K562 (cell line): ENCODE data around the gene GYS1. TPM values are rescaled to one million over a fixed set of nuclear protein-coding genes. Genes with fewer than 3 reads are reported as not detected.

Source experiments
- ARID1B ChIP-seq: fragments of 450-650 bp; IDR thresholded peaks from 2 replicates; pipeline ENCODE4 v1.6.1; 2016; ENCODE audit warnings: antibody characterized with exemption, mild to moderate bottlenecking, inconsistent platforms
- CBFB ChIP-seq: sonication (generic); formaldehyde crosslinking; IDR thresholded peaks from 2 replicates; pipeline ENCODE4 v1.4.0; 2020; ENCODE audit warnings: mild to moderate bottlenecking, missing genetic modification reagents
- CBX8 ChIP-seq: fragments of 200-600 bp; sonication (generic); IDR thresholded peaks from 2 replicates; pipeline ENCODE4 v1.6.1; 2012; ENCODE audit warnings: borderline replicate concordance, mixed run types, low read depth, mild to moderate bottlenecking, moderate library complexity, mixed read lengths, low read length, control low read depth, inconsistent platforms; ENCODE audit not compliant: poor library complexity, severe bottlenecking; ENCODE audit errors: extremely low read depth
- CHCHD3 ChIP-seq: fragments of 250-450 bp; sonication (Bioruptor Pico); IDR thresholded peaks from 2 replicates; pipeline ENCODE4 v2.1.2; 2022; ENCODE audit warnings: mild to moderate bottlenecking
- CHD2 ChIP-seq: IDR thresholded peaks from 2 replicates; pipeline ENCODE4 v1.6.1; 2011; ENCODE audit warnings: low read depth, low read length
- CSDE1 ChIP-seq, 2 experiments: fragments of 450-650 bp; IDR thresholded peaks; 2 replicates each; pipeline ENCODE4 v1.6.1; 2016; ENCODE audit warnings: mild to moderate bottlenecking in 1 of 2
- ETV6 ChIP-seq, 3 experiments: fragments of 150-350 bp in 1 of 3; sonication (generic) in 1 of 3; formaldehyde crosslinking in 1 of 3; IDR thresholded peaks; 2 replicates each; pipeline versions ENCODE4 v1.6.1 to v1.8.0; 2014 to 2022; ENCODE audit warnings: borderline replicate concordance in 2 of 3, low read depth in 2 of 3, antibody characterized with exemption in 1 of 3, low read length in 1 of 3, mild to moderate bottlenecking in 1 of 3, missing genetic modification reagents in 1 of 3
- FOXA3 ChIP-seq, 2 experiments: fragments of 450-650 bp in 1 of 2; sonication (generic) in 1 of 2; formaldehyde crosslinking; IDR thresholded peaks in 1 of 2; conservative IDR thresholded peaks in 1 of 2; 2 replicates each; pipeline versions ENCODE4 v1.4.0 to v1.8.0; 2020 to 2022; ENCODE audit warnings: mild to moderate bottlenecking in 2 of 2, missing genetic modification reagents in 1 of 2
- GABPB2 ChIP-seq: fragments of 250-450 bp; sonication (Bioruptor Pico); conservative IDR thresholded peaks from 2 replicates; pipeline ENCODE4 v1.5.1; 2021; ENCODE audit warnings: mild to moderate bottlenecking
- GATA2 ChIP-seq: sonication (generic); formaldehyde crosslinking; IDR thresholded peaks from 2 replicates; pipeline ENCODE4 v1.4.0; 2020; ENCODE audit warnings: mild to moderate bottlenecking, missing genetic modification reagents
- HMGN3 ChIP-seq: IDR thresholded peaks from 2 replicates; pipeline ENCODE4 v1.6.1; 2011; ENCODE audit warnings: borderline replicate concordance, low read depth, mild to moderate bottlenecking, mixed read lengths, low read length; ENCODE audit not compliant: insufficient read length; ENCODE audit errors: extremely low read depth
- HOXB6 ChIP-seq: fragments of 250-450 bp; sonication (Bioruptor Pico); IDR thresholded peaks from 2 replicates; pipeline ENCODE4 v1.5.1; 2022; ENCODE audit warnings: mild to moderate bottlenecking, borderline replicate concordance
- KDM1A ChIP-seq, 2 experiments: fragments of 450-650 bp; IDR thresholded peaks; 2 replicates each; pipeline ENCODE4 v1.6.1; 2016; ENCODE audit warnings: mild to moderate bottlenecking in 2 of 2
- MAFG ChIP-seq: fragments of 450-650 bp; conservative IDR thresholded peaks from 2 replicates; pipeline ENCODE4 v1.6.1; 2016; ENCODE audit warnings: missing genetic modification characterization, missing compliant biosample characterization
- NBN ChIP-seq: fragments of 450-650 bp; IDR thresholded peaks from 2 replicates; pipeline ENCODE4 v1.6.1; 2016; ENCODE audit warnings: low read depth, mild to moderate bottlenecking
- RUNX1 ChIP-seq: sonication (generic); IDR thresholded peaks from 2 replicates; pipeline ENCODE4 v1.6.1; 2016; ENCODE audit warnings: antibody characterized with exemption, low read depth
- SLC30A9 ChIP-seq: fragments of 250-450 bp; sonication (Bioruptor Pico); IDR thresholded peaks from 2 replicates; pipeline ENCODE4 v1.8.0; 2022; ENCODE audit warnings: mild to moderate bottlenecking, moderate library complexity
- STAT5B ChIP-seq: fragments of 250-450 bp; sonication (Bioruptor Pico); IDR thresholded peaks from 2 replicates; pipeline ENCODE4 v1.8.0; 2021; ENCODE audit warnings: mild to moderate bottlenecking, inconsistent platforms
- TAF7 ChIP-seq: fragments of 450-650 bp; IDR thresholded peaks from 2 replicates; pipeline ENCODE4 v1.6.1; 2016; ENCODE audit warnings: missing genetic modification characterization, missing compliant biosample characterization
- TCFL5 ChIP-seq: fragments of 250-450 bp; sonication (Bioruptor Pico); conservative IDR thresholded peaks from 2 replicates; pipeline ENCODE4 v1.6.1; 2021; ENCODE audit warnings: mild to moderate bottlenecking, moderate library complexity, matching md5 sums
- ZFPM2 ChIP-seq: fragments of 250-450 bp; sonication (Bioruptor Pico); IDR thresholded peaks from 2 replicates; pipeline ENCODE4 v1.5.1; 2022; ENCODE audit warnings: mild to moderate bottlenecking
- ZNF23 ChIP-seq: fragments of 250-450 bp; sonication (Bioruptor Pico); IDR thresholded peaks from 2 replicates; pipeline ENCODE4 v1.4.0; 2020; ENCODE audit warnings: mild to moderate bottlenecking
- ZNF347 ChIP-seq: fragments of 450-650 bp; formaldehyde crosslinking; IDR thresholded peaks from 2 replicates; pipeline ENCODE4 v1.4.0; 2020; ENCODE audit warnings: low read depth, mild to moderate bottlenecking, moderate library complexity
- ZNF507 ChIP-seq: conservative IDR thresholded peaks from 2 replicates; pipeline ENCODE4 v1.6.1; 2017; ENCODE audit warnings: missing genetic modification characterization, missing compliant biosample characterization
- ZSCAN32 ChIP-seq: fragments of 450-650 bp; formaldehyde crosslinking; IDR thresholded peaks from 2 replicates; pipeline ENCODE4 v1.4.0; 2020; ENCODE audit warnings: mild to moderate bottlenecking, moderate library complexity
- polyA plus RNA-seq, 8 experiments: library from polyadenylated mRNA; depleted of rRNA in 4 of 8; stranded (reverse) in 5 of 8; unstranded in 3 of 8; fragments of >200 nt; fragmentation: Nextera tagmentation in 2 of 8; fragmentation: Illumina TruSeq in 1 of 8; extraction: Ambion mirVana in 2 of 8; extraction: Trizol in 1 of 8; gene quantifications; 2 replicates each; pipeline versions ENCODE4 v1.2.1 to v1.2.3, GENCODE V29; 2011 to 2014; ENCODE audit warnings: inconsistent platforms in 1 of 8, missing spikeins in 1 of 8
- total RNA-seq, 7 experiments: library from RNA; depleted of rRNA in 6 of 7; stranded (reverse); fragments of >200 nt in 6 of 7; fragmentation: Illumina TruSeq in 2 of 7; extraction: Trizol in 2 of 7; gene quantifications; 2 replicates each; pipeline versions ENCODE4 v1.2.1 to v1.2.3, GENCODE V29; 2011 to 2021; ENCODE audit warnings: low replicate concordance in 1 of 7
- TF ChIP-seq, protein P1 (sequence below): IDR thresholded peaks from 2 replicates; pipeline ENCODE4 v1.6.1; 2011; ENCODE audit warnings: borderline replicate concordance, low read depth, mild to moderate bottlenecking, moderate library complexity, low read length; ENCODE audit not compliant: insufficient read depth, poor library complexity, severe bottlenecking
- TF ChIP-seq, protein P2 (sequence below): fragments of 250-450 bp; sonication (Bioruptor Pico); IDR thresholded peaks from 2 replicates; pipeline ENCODE4 v1.8.0; 2021; ENCODE audit warnings: borderline replicate concordance, mild to moderate bottlenecking, moderate library complexity; ENCODE audit not compliant: poor library complexity, severe bottlenecking
- TF ChIP-seq, protein P3 (sequence below): sonication (generic); IDR thresholded peaks from 2 replicates; pipeline ENCODE4 v1.6.1; 2016

GYS1 gene
- total and polyA plus RNA-seq, 9 of the 15 experiments (the other 6 are each of a cell fraction or from before 2014, with no cell fraction given), result 1.9 to 31.1 (median 15.2) TPM

DNA sequence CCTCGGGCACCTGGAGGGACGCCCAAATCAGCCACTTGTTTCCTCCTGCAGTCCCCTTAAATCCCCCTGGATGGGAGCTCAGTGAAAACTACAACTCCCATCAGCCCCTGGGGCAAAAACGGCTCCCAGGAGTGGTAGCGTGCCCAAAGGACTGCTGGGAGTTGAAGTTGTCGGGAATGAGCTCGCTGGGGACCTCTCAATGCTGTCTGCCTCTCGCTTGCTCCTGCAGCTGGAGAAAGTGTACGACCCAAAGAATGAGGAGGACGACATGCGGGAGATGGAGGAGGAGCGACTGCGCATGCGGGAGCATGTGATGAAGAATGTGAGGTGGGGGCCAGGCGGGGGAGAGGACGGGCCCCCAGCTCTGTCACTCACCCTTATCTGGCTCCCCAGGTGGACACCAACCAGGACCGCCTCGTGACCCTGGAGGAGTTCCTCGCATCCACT is 74.3 kb downstream of the GYS1 start (continued):
- no peak for TF ChIP-seq ZNF23 (CRISPR knock-in tag)
- no peak for TF ChIP-seq STAT5B
- TF ChIP-seq KDM1A (IDR thresholded peaks at IDR 0.05), result no peak
- peak; percentile 78 for TF ChIP-seq ARID1B
- TF ChIP-seq RUNX1, result no peak
- TF ChIP-seq CHD2, result no peak
- TF ChIP-seq, protein P1, sequence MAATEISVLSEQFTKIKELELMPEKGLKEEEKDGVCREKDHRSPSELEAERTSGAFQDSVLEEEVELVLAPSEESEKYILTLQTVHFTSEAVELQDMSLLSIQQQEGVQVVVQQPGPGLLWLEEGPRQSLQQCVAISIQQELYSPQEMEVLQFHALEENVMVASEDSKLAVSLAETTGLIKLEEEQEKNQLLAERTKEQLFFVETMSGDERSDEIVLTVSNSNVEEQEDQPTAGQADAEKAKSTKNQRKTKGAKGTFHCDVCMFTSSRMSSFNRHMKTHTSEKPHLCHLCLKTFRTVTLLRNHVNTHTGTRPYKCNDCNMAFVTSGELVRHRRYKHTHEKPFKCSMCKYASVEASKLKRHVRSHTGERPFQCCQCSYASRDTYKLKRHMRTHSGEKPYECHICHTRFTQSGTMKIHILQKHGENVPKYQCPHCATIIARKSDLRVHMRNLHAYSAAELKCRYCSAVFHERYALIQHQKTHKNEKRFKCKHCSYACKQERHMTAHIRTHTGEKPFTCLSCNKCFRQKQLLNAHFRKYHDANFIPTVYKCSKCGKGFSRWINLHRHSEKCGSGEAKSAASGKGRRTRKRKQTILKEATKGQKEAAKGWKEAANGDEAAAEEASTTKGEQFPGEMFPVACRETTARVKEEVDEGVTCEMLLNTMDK, result no peak
- TF ChIP-seq ZNF347, result no peak
- TF ChIP-seq MAFG (tag), result no peak
- TF ChIP-seq CBX8, result no peak
- no peak for TF ChIP-seq SLC30A9 (CRISPR knock-in tag)
- no peak for TF ChIP-seq TAF7 (tag)
- TF ChIP-seq CHCHD3 (CRISPR knock-in tag), result no peak
- no peak for TF ChIP-seq CBFB (CRISPR knock-in tag)
- TF ChIP-seq ZFPM2, result no peak
- no peak for TF ChIP-seq GABPB2 (CRISPR knock-in tag)
- 0 out of 2 replicates have a peak, but pooled peaks have one; percentile 22 for TF ChIP-seq GATA2 (CRISPR knock-in tag)
- no peak for TF ChIP-seq HOXB6 (CRISPR knock-in tag)
- no peak for TF ChIP-seq ETV6 (IDR thresholded peaks at IDR 0.05; ENCODE audit: borderline replicate concordance in 1 of 2, low read depth in 2 of 2, low read length in 1 of 2)
- TF ChIP-seq ETV6 (CRISPR knock-in tag; IDR thresholded peaks at IDR 0.05; ENCODE audit: borderline replicate concordance), result no peak
- TF ChIP-seq TCFL5 (CRISPR knock-in tag), result no peak
- no peak for TF ChIP-seq FOXA3 (CRISPR knock-in tag; conservative IDR thresholded peaks at IDR 0.05 in 1 of 2, IDR thresholded peaks at IDR 0.05 in 1 of 2)
- TF ChIP-seq, protein P2, sequence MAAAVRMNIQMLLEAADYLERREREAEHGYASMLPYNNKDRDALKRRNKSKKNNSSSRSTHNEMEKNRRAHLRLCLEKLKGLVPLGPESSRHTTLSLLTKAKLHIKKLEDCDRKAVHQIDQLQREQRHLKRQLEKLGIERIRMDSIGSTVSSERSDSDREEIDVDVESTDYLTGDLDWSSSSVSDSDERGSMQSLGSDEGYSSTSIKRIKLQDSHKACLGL (CRISPR knock-in tag), result no peak
- TF ChIP-seq, protein P3, sequence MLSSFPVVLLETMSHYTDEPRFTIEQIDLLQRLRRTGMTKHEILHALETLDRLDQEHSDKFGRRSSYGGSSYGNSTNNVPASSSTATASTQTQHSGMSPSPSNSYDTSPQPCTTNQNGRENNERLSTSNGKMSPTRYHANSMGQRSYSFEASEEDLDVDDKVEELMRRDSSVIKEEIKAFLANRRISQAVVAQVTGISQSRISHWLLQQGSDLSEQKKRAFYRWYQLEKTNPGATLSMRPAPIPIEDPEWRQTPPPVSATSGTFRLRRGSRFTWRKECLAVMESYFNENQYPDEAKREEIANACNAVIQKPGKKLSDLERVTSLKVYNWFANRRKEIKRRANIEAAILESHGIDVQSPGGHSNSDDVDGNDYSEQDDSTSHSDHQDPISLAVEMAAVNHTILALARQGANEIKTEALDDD, result no peak
- TF ChIP-seq CSDE1 (IDR thresholded peaks at IDR 0.05), result no peak
- TF ChIP-seq ZNF507 (tag), result no peak
- TF ChIP-seq ZSCAN32 (CRISPR knock-in tag), result no peak
- no peak for TF ChIP-seq NBN
- TF ChIP-seq HMGN3, result no peak
